NCI-H526 (cell line): ENCODE results near the gene TMEM117.
"Not testable (repeated sequence)": the region's sequence is repeated elsewhere in the genome, so short reads cannot be mapped to it uniquely, and the experiment has no call there.

Experiments
- DNase-seq, 2 experiments: peaks; one replicate each; lab custom pipeline; 2025; lab: John Stamatoyannopoulos, UW

The TMEM117 gene

GRCh38 chr12:43840338-43840737, 4.5 kb downstream of the TMEM117 start:
- DNase-seq, result no peak

- no peak for DNase-seq
Observed at GRCh38 chr12:43841253-43841652, 5.4 kb downstream of the TMEM117 start.

GRCh38 chr12:43842259-43842658, 6.4 kb downstream of the TMEM117 start:
- no peak for DNase-seq

- DNase-seq, result not testable (repeated sequence)
Observed at GRCh38 chr12:43847425-43848225, 11.7 kb downstream of the TMEM117 start.

- no peak for DNase-seq
Observed at GRCh38 chr12:43848226-43848507, 12.3 kb downstream of the TMEM117 start.

- DNase-seq, result no peak
Observed at GRCh38 chr12:43848786-43849185, 12.9 kb downstream of the TMEM117 start.

- no peak for DNase-seq
Observed at GRCh38 chr12:43852744-43853143, 16.9 kb downstream of the TMEM117 start.

GRCh38 chr12:43856972-43857371, 21.1 kb downstream of the TMEM117 start:
- DNase-seq, result no peak

GRCh38 chr12:43858096-43858495, 22.2 kb downstream of the TMEM117 start:
- DNase-seq, result no peak

- peak in 1 of 2 experiments; percentile 36 for DNase-seq
Observed at GRCh38 chr12:43858991-43859390, 23.1 kb downstream of the TMEM117 start.

- no peak for DNase-seq
Observed at GRCh38 chr12:43861015-43861839, 25.3 kb downstream of the TMEM117 start.

GRCh38 chr12:43861840-43862150, 25.9 kb downstream of the TMEM117 start:
- DNase-seq, result no peak

- DNase-seq, result no peak
Observed at GRCh38 chr12:43863770-43864366, 28.0 kb downstream of the TMEM117 start.

- DNase-seq, result not testable (repeated sequence)
Observed at GRCh38 chr12:43864557-43864956, 28.7 kb downstream of the TMEM117 start.

- DNase-seq, result no peak
Observed at GRCh38 chr12:43869184-43869583, 33.3 kb downstream of the TMEM117 start.

GRCh38 chr12:43869765-43870164, 33.9 kb downstream of the TMEM117 start:
- not testable (repeated sequence) for DNase-seq

- peak in 1 of 2 experiments; percentile 42 for DNase-seq
Observed at GRCh38 chr12:43871258-43871657, 35.4 kb downstream of the TMEM117 start.

- no peak for DNase-seq
Observed at GRCh38 chr12:43872396-43872795, 36.5 kb downstream of the TMEM117 start.

- no peak for DNase-seq
Observed at GRCh38 chr12:43878050-43878449, 42.2 kb downstream of the TMEM117 start.

- DNase-seq, result no peak
Observed at GRCh38 chr12:43880547-43880946, 44.7 kb downstream of the TMEM117 start.

- DNase-seq, result peak; percentile 4 to 64
Observed at GRCh38 chr12:43882578-43883178, 46.8 kb downstream of the TMEM117 start.

GRCh38 chr12:43883311-43883710, 47.4 kb downstream of the TMEM117 start:
- DNase-seq, result no peak

GRCh38 chr12:43883748-43884147, 47.9 kb downstream of the TMEM117 start:
- DNase-seq, result no peak
